NCI-H2196 treated with DMSO at 0.1 percent for 48 hours (cell line): ENCODE measurements around the gene PLCB1.
"Not testable (repeated sequence)": the region's sequence is repeated elsewhere in the genome, so short reads cannot be mapped to it uniquely, and the experiment has no call there.

Source experiments
- DNase-seq: peaks from one replicate; lab custom pipeline; 2025; ENCODE audit not compliant: unreplicated experiment; lab: John Stamatoyannopoulos, UW

Gene PLCB1

GRCh38 chr20:8639112-8639778, 507.2 kb downstream of the PLCB1 start:
- DNase-seq, result no peak

- no peak for DNase-seq
Observed at GRCh38 chr20:8640461-8640860, 508.4 kb downstream of the PLCB1 start.

GRCh38 chr20:8642247-8642646, 510.2 kb downstream of the PLCB1 start:
- no peak for DNase-seq

- not testable (repeated sequence) for DNase-seq
Observed at GRCh38 chr20:8644468-8644867, 512.4 kb downstream of the PLCB1 start.

GRCh38 chr20:8645326-8645725, 513.3 kb downstream of the PLCB1 start:
- DNase-seq, result no peak

GRCh38 chr20:8646033-8646441, 514.0 kb downstream of the PLCB1 start:
- no peak for DNase-seq

GRCh38 chr20:8646716-8647115, 514.6 kb downstream of the PLCB1 start:
- DNase-seq, result no peak

- DNase-seq, result no peak
Observed at GRCh38 chr20:8647961-8648441, 515.9 kb downstream of the PLCB1 start.

- no peak for DNase-seq
Observed at GRCh38 chr20:8648466-8648865, 516.4 kb downstream of the PLCB1 start.

- no peak for DNase-seq
Observed at GRCh38 chr20:8652396-8652795, 520.3 kb downstream of the PLCB1 start.

GRCh38 chr20:8654486-8654885, 522.4 kb downstream of the PLCB1 start:
- DNase-seq, result no peak

- DNase-seq, result no peak
Observed at GRCh38 chr20:8656335-8656734, 524.3 kb downstream of the PLCB1 start.

- DNase-seq, result no peak
Observed at GRCh38 chr20:8657664-8658063, 525.6 kb downstream of the PLCB1 start.

- no peak for DNase-seq
Observed at GRCh38 chr20:8658103-8658502, 526.0 kb downstream of the PLCB1 start.

- DNase-seq, result no peak
Observed at GRCh38 chr20:8661229-8661952, 529.3 kb downstream of the PLCB1 start.

GRCh38 chr20:8662433-8662954, 530.4 kb downstream of the PLCB1 start:
- DNase-seq, result no peak

GRCh38 chr20:8663424-8663823, 531.4 kb downstream of the PLCB1 start:
- no peak for DNase-seq

GRCh38 chr20:8664778-8665177, 532.7 kb downstream of the PLCB1 start:
- DNase-seq, result no peak

GRCh38 chr20:8667306-8667705, 535.2 kb downstream of the PLCB1 start:
- no peak for DNase-seq

GRCh38 chr20:8670207-8670892, 538.3 kb downstream of the PLCB1 start:
- DNase-seq, result no peak

- no peak for DNase-seq
Observed at GRCh38 chr20:8670893-8671215, 538.8 kb downstream of the PLCB1 start.
